PC-9 (cell line): ENCODE results near the gene DNAJC3. TPM values are rescaled to one million over a fixed set of nuclear protein-coding genes. Genes with fewer than 3 reads are reported as not detected.

ENCODE experiments used
- BruUV-seq: library from RNA; stranded (reverse); fragments of 400-500 nt; replicated peaks from 2 replicates; lab custom pipeline; 2021; lab: Mats Ljungman, UMichigan
- CTCF ChIA-PET: fragments of 300-600 bp; sonication (Branson Sonifier 250); formaldehyde crosslinking; loops from one replicate; lab custom pipeline; 2022; ENCODE audit warnings: antibody characterized with exemption; lab: Charles Lee
- POLR2A ChIA-PET: fragments of 300-600 bp; sonication (Branson Sonifier 250); formaldehyde crosslinking; loops from one replicate; lab custom pipeline; 2022; ENCODE audit warnings: antibody characterized with exemption; ENCODE audit not compliant: unreplicated experiment; lab: Charles Lee
- DNase-seq, 2 experiments: peaks; one replicate each; pipeline versions ENCODE4 v3.0.0 to v3.0.0-alpha.2; 2015 to 2022; ENCODE audit warnings: mixed read lengths in 1 of 2
- H2AFZ ChIP-seq: fragments of 200-600 bp; sonication (generic); 2 replicates; pipeline ENCODE4 v1.8.1; 2017; ENCODE audit warnings: antibody characterized with exemption
- H3F3A ChIP-seq: fragments of 200-600 bp; sonication (generic); 2 replicates; pipeline ENCODE4 v1.8.1; 2017; ENCODE audit warnings: antibody characterized with exemption, mild to moderate bottlenecking, low read depth; ENCODE audit not compliant: insufficient read depth
- H3K27ac ChIP-seq: fragments of 200-600 bp; sonication (generic); 2 replicates; pipeline ENCODE4 v1.6.1; 2016; ENCODE audit warnings: mixed run types
- H3K27me3 ChIP-seq: fragments of 200-600 bp; sonication (generic); 2 replicates; pipeline ENCODE4 v1.6.1; 2016; ENCODE audit warnings: low read depth, mixed run types; ENCODE audit not compliant: insufficient read depth
- H3K36me3 ChIP-seq: fragments of 200-600 bp; sonication (generic); 2 replicates; pipeline ENCODE4 v1.6.1; 2016; ENCODE audit warnings: low read depth, mixed run types
- H3K4me1 ChIP-seq: fragments of 200-600 bp; sonication (generic); replicated peaks from 2 replicates; pipeline ENCODE4 v1.6.1; 2016; ENCODE audit warnings: mixed run types; ENCODE audit not compliant: insufficient read depth
- H3K4me2 ChIP-seq: fragments of 200-600 bp; sonication (generic); 2 replicates; pipeline ENCODE4 v1.6.1; 2017; ENCODE audit warnings: mixed run types
- H3K4me3 ChIP-seq: fragments of 200-600 bp; sonication (generic); 2 replicates; pipeline ENCODE4 v1.6.1; 2016; ENCODE audit warnings: mixed run types
- H3K79me2 ChIP-seq: fragments of 200-600 bp; sonication (generic); 2 replicates; pipeline ENCODE4 v1.6.1; 2017; ENCODE audit warnings: low read depth, mixed run types
- H3K9me2 ChIP-seq: fragments of 200-600 bp; sonication (generic); 2 replicates; pipeline ENCODE4 v1.8.1; 2017; ENCODE audit warnings: mild to moderate bottlenecking; ENCODE audit not compliant: insufficient read depth
- H3K9me3 ChIP-seq: fragments of 200-600 bp; sonication (generic); 2 replicates; pipeline ENCODE4 v1.8.1; 2016; ENCODE audit warnings: low read depth; ENCODE audit not compliant: insufficient read depth
- H4K20me1 ChIP-seq: fragments of 200-600 bp; sonication (generic); 2 replicates; pipeline ENCODE4 v1.8.1; 2017; ENCODE audit not compliant: insufficient read depth
- EZH2 ChIP-seq: fragments of 200-600 bp; sonication (generic); IDR thresholded peaks from 2 replicates; pipeline ENCODE4 v1.8.0; 2017; ENCODE audit warnings: antibody characterized with exemption, low read depth
- intact Hi-C: fragments of 100-400 bp; cut with micrococcal nuclease; formaldehyde crosslinking; loops from one replicate; pipeline ENCODE4 v1.10.0; 2022; ENCODE audit not compliant: unreplicated experiment
- total RNA-seq: library from RNA; stranded (reverse); gene quantifications from 2 replicates; pipeline ENCODE4 v1.2.3, GENCODE V29; 2021
- TF ChIP-seq, protein P1 (sequence below): fragments of 200-600 bp; sonication (generic); conservative IDR thresholded peaks from 2 replicates; pipeline ENCODE4 v1.6.1; 2017; ENCODE audit warnings: mixed run types, antibody characterized with exemption, mild to moderate bottlenecking, moderate library complexity

Gene DNAJC3
- total RNA-seq, 1 experiment from 2014 or later: 10.5 TPM

GRCh38 chr13:95629071-95629470 is 47.9 kb upstream of the DNAJC3 start:
- no peaks in the 10 kb centered on the region for H3K79me2 ChIP-seq
- TF ChIP-seq, protein P1, sequence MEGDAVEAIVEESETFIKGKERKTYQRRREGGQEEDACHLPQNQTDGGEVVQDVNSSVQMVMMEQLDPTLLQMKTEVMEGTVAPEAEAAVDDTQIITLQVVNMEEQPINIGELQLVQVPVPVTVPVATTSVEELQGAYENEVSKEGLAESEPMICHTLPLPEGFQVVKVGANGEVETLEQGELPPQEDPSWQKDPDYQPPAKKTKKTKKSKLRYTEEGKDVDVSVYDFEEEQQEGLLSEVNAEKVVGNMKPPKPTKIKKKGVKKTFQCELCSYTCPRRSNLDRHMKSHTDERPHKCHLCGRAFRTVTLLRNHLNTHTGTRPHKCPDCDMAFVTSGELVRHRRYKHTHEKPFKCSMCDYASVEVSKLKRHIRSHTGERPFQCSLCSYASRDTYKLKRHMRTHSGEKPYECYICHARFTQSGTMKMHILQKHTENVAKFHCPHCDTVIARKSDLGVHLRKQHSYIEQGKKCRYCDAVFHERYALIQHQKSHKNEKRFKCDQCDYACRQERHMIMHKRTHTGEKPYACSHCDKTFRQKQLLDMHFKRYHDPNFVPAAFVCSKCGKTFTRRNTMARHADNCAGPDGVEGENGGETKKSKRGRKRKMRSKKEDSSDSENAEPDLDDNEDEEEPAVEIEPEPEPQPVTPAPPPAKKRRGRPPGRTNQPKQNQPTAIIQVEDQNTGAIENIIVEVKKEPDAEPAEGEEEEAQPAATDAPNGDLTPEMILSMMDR: no peak
- no peak for TF ChIP-seq EZH2
- H4K20me1 ChIP-seq: no peaks in the 10 kb centered on the region
- BruUV-seq: no TSS peak
- no peaks in the 10 kb centered on the region for H3K9me3 ChIP-seq
- DNase-seq: no peak
- H3K27me3 ChIP-seq: no peaks in the 10 kb centered on the region
- no peaks in the 10 kb centered on the region for H3F3A ChIP-seq
- H3K36me3 ChIP-seq: no peaks in the 10 kb centered on the region
- intact Hi-C loops: no loop called here
- ChIA-PET CTCF (no interaction called here), POLR2A (no interaction called here)
- H3K4me1 ChIP-seq: no peaks in the 10 kb centered on the region
- H3K9me2 ChIP-seq: no peaks in the 10 kb centered on the region
- H3K27ac ChIP-seq: no peak overlapping the region
- H3K4me3 ChIP-seq: no peak overlapping the region
- H2AFZ ChIP-seq: no peak overlapping the region
- no peak overlapping the region for H3K4me2 ChIP-seq

GRCh38 chr13:95630593-95630992 is 46.3 kb upstream of the DNAJC3 start:
- H3K79me2 ChIP-seq: no peaks in the 10 kb centered on the region
- POLR2A ChIA-PET: no interaction called here
- DNase-seq: no peak

DNA sequence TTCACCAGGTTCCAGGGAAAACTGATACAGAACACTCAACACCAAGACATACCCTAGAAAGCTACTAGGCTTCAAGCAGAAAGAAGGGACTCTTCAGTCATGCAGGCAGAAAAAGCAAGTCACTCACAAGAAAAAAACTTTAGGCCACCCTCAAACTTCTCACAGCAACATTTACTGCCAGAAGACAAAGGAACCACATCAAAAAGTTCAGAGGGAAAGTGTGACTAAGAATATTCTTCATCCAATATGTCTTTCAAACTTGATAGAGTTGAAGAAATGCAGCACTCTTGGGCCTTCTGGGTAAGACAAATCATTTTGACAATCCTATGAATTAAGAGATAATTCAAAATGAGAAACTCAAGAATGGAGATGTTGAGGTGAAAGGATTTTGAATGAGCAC is 40.1 kb upstream of the DNAJC3 start:
- TF ChIP-seq, protein P1: no peak
- TF ChIP-seq EZH2: no peak
- no peak overlapping the region for H3K4me2 ChIP-seq
- H3K9me3 ChIP-seq: no peaks in the 10 kb centered on the region
- no peaks in the 10 kb centered on the region for H4K20me1 ChIP-seq
- H3K4me3 ChIP-seq: no peak overlapping the region
- no peak for DNase-seq
- no peaks in the 10 kb centered on the region for H3F3A ChIP-seq
- H3K4me1 ChIP-seq: no peaks in the 10 kb centered on the region
- H3K27ac ChIP-seq: no peak overlapping the region
- no TSS peak for BruUV-seq
- H3K27me3 ChIP-seq: no peaks in the 10 kb centered on the region
- no peaks in the 10 kb centered on the region; the same call in 1 of the 2 replicates for H3K9me2 ChIP-seq
- CTCF ChIA-PET: no interaction called here
- H2AFZ ChIP-seq: no peak overlapping the region
- H3K79me2 ChIP-seq: no peaks in the 10 kb centered on the region
- POLR2A ChIA-PET: no interaction called here
- no peaks in the 10 kb centered on the region for H3K36me3 ChIP-seq
- intact Hi-C loops: no loop called here

More at GRCh38 chr13:95630593-95630992, 46.3 kb upstream of the DNAJC3 start:
- Histone ChIP-seq H3K27me3 (no peaks in the 10 kb centered on the region), H2AFZ (no peak overlapping the region), H3K9me3 (no peaks in the 10 kb centered on the region), H3K27ac (no peak overlapping the region), H3K9me2 (no peaks in the 10 kb centered on the region), H3K36me3 (no peaks in the 10 kb centered on the region), H3F3A (no peaks in the 10 kb centered on the region), H4K20me1 (no peaks in the 10 kb centered on the region), H3K4me3 (no peak overlapping the region), H3K4me2 (no peak overlapping the region), H3K4me1 (no peaks in the 10 kb centered on the region)
- CTCF ChIA-PET: no interaction called here
- intact Hi-C loops: no loop called here
- no TSS peak for BruUV-seq
- TF ChIP-seq, protein P1: no peak
- no peak for TF ChIP-seq EZH2
